Stimulated activated CD8-positive, alpha-beta memory T cell treated with anti-CD3 and anti-CD28 coated beads, Interleukin-15, amount 100 ng/mL, for 24 hours (primary cell): ENCODE measurements around the gene CLNK.
"Not testable (repeated sequence)": the region's sequence is repeated elsewhere in the genome, so short reads cannot be mapped to it uniquely, and the experiment has no call there.

ENCODE experiments used
- DNase-seq: peaks from one replicate; pipeline ENCODE4 v3.0.0-alpha.2; 2020; ENCODE audit warnings: low read depth

CLNK gene

DNA sequence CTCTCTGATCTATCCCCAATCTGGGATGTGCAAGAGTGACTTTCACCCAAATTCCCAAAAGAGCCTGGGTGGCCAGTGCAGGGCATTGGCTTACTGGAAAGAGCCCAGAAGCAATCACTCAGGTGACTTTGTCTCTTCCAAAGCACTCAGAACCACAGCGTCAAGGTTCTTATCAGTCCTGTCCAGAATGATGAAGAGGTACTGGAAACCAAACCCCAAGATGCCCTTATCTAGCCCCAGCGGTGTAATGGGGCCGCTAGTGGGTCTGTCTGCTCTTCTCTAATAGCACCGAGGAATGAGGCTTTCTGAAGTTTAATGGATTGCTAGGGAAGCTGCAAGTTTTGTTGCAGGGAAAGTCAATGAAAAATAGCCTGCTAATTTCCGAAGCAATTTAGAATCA, 21.6 kb downstream of the CLNK start:
- DNase-seq = no peak

GRCh38 chr4:10661047-10661446, 23.5 kb downstream of the CLNK start:
- DNase-seq = no peak

GRCh38 chr4:10659251-10659650, 25.3 kb downstream of the CLNK start:
- DNase-seq = no peak

GRCh38 chr4:10656988-10657387, 27.6 kb downstream of the CLNK start:
- no peak for DNase-seq

DNA sequence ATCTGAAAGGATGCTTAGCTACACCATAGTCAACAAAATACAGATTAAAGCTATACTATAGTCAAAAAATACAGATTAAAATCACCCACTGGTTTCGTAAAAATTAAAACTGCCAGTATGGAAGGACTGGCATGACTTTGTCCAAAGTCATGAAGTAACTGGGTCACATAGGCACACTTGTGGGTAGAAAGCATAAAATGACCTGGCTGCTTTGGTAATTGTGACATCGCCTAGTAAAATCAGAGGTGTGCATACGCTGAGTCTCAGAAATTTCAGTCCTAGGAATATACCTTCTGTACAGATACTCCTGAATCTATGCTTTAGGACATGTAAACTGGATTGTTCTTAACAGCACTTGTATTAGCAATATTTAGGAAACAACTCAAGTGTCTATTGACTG, 28.1 kb downstream of the CLNK start:
- no peak for DNase-seq

DNA sequence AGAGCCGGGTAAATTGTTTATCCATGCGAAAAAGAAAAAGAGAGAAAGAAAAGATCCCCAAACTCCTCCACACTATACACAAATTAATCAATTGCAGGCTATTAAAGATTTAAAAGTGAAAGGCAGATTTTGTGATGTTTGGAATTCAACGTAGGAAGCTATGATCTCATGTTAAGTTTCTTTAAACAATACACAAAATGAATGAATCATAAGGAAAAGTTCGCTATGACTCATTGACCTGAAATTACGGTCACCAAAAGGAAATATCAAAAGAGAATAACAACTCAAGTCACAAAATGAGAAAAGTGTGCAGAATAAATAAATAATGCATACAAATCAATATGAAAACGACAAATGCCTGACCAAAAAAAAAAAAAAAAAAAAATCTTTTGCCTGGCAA, 28.6 kb downstream of the CLNK start:
- no peak for DNase-seq

- DNase-seq = no peak
These were observed 36.1 kb downstream of the CLNK start for GRCh38 chr4:10648479-10648878.

- DNase-seq = no peak
These were observed 36.7 kb downstream of the CLNK start for GRCh38 chr4:10647846-10648245.

- no peak for DNase-seq
These were observed 40.8 kb downstream of the CLNK start for GRCh38 chr4:10643600-10644425.

DNA sequence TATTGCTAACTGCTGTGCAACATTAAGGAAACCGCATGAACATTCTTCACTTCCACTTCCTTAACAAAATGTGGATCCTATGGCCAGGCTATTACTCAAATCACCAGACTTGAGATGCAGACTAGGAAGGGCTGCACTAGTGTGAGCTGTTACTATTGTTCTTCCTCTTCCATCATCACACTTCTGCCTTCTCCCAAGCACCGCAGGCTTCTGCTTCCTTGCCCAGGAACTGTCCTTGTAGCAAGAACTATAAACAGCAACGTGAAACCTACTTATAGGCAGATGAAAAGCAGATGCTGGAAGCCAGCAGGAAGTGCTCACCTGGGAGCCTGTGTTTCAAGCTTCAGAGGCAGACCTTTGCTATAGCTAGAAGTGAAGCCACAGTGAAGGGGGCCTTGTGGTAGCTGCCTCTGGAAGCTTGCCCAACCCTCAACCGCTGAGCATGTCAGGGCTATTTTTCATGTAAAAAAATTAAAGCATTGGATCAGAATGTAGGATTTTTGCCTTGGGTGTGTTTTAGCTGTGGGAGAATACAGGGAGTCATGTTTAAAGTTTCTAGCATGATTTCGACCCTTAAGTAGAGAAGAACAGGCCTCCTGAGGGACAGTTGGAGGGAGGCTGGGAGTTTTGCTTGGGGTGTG, 43.9 kb downstream of the CLNK start:
- no peak for DNase-seq

- DNase-seq = no peak
These were observed 44.9 kb downstream of the CLNK start for GRCh38 chr4:10639664-10640063.

DNA sequence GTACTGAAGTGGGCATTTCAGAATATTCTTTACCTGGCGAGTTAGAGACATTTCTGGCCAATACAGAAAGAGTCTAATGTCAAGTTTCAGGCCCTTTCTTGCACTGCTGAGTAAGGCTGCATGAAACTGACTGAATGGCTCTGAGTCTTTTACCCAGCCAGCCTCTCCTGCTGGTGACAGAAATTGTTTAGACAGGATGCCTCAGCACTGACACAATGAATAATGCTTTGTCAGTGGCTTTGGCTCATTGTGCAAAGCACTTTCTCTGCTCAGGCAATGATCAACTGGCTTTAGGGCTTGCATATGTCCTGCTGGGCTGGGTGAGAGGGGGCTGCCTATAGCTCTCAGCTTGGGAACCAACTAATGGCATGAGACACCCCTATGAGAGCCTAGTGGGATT, 45.5 kb downstream of the CLNK start:
- no peak for DNase-seq

DNA sequence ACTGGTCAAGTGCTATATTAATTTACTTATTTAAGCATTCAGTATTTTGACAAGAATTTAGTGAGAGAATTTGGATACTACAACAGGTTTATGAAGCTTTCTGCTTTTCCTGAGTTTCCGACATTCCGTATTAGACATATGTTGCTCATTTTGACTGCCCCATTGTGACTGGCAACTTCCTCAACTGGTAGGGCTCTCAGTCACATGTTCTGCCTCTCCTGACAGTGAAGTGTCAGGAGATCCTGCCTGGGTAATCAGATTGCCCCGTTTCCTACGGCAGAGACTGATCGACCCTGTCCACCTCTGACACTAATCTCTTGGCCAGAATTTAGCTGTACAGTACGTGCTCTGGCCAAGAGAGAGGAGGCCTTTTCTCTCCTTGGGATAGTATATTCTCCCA, 49.5 kb downstream of the CLNK start:
- DNase-seq = no peak

DNA sequence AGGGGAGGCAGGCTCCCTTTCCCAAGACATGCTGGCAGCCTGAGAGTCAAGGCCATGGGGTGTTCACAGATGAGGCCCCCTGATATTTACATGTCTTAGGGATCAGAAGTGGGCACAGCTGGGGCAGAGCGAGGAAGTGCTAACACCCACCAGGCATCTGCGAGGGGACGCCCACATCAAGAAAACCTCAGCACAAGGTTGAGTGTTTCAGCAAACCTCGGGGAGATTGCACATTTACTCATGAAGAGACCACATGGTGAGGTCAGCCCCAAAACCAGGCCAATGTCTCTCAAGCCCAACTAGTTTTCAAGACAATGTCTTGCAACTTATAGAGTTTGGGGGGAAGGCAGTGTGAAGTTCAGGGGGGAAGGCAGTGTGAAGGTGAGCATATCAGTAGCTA, 55.2 kb downstream of the CLNK start:
- DNase-seq = no peak

DNA sequence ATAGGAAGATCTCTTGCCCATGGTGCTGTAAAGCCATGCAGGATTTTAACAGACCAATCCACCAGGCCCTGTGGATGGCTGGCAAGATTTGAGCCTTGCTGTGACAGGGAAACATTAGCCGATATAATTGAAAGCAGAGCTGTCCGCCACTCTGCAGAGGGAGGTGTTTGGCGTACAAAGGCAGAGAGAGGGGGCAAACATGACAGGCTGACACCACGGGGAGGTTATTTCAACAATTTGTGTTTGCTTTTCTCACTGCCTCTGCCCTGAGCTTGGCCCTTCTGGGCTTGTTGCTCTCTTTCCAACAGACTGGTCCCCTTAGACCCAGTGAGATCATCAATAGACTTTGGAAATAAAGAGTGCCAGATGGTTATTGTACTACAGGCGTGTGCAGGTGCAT, 59.4 kb downstream of the CLNK start:
- DNase-seq = no peak

- DNase-seq = no peak
These were observed 60.7 kb downstream of the CLNK start for GRCh38 chr4:10623862-10624261.

DNA sequence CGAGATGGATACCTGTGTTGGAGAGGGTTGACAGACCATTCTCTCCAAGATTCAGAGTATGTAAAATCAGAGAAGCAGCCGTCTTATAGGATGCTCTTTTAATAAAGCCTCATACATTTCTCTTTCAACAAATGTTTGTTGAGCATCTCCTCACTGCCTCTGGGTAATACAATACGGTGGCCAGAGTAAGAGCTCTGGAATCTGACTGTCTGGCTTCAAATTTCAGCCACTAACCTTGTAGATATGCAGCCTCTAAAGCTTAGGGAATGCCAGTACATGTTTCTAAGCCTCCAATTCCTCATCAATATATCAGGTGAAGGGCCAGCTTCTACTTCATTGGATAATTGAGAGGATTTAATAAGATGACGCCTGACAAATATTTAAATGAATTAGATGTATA, 61.3 kb downstream of the CLNK start:
- no peak for DNase-seq

GRCh38 chr4:10622728-10623127, 61.8 kb downstream of the CLNK start:
- no peak for DNase-seq

DNA sequence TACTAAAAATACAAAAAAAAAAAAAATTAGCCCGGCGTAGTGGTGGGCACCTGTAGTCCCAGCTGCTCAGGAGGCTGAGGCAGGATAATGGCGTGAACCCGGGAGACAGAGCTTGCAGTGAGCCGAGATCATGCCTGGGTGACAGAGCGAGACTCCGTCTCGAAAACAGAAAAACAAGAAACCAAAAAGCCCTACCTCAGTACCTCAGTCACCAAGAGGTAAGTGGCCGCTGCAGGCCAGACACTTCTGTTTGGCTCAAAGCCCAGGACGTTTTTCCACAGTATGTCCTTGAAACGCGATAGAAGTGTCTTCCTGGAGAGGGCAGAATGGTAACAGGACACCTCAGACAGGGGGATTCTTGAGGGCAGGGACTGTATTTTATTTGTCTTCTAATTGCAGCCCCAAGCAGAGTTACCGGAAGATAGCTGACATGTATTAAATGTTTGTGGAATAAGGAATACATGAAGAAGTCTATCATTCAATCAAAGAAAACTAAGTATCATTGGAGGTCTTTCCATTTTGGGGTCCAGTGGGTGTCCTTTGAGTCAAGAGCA, 63.6 kb downstream of the CLNK start:
- no peak for DNase-seq

GRCh38 chr4:10619855-10620254, 64.7 kb downstream of the CLNK start:
- DNase-seq = no peak

DNA sequence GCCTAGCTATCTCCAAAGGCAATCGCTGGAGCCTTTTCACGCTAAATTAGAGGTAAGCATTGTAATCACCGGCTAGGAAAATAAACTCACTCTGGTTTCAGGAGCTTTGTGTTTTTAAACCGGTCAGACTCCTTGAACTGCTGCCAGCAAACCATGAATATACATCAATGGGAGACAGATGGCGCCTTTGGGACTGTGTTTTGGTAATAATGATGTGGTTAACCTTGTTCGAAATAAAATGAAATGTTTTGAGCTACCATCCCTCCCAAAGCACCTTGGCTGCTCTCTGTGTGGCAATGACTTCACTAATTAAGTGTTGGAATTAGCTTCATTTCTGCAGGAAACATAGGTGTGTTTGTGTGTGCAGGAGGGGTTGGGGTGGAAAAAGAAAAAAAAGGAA, 65.3 kb downstream of the CLNK start:
- DNase-seq = no peak

GRCh38 chr4:10614926-10615325, 69.6 kb downstream of the CLNK start:
- not testable (repeated sequence) for DNase-seq

- DNase-seq = no peak
These were observed 70.6 kb downstream of the CLNK start for GRCh38 chr4:10613926-10614478.
